Psoas muscle (tissue), 8 donors: Measurements from ENCODE around the gene GRM7. TPM values are rescaled to one million over a fixed set of nuclear protein-coding genes. Genes with fewer than 3 reads are reported as not detected.

Experiments
- ATAC-seq, 4 donors: fragments of 200-7000 bp; cut with Tn5 transposase; one replicate each; pipeline ENCODE4 v1.9.1; 2020; ENCODE audit warnings: moderate library complexity in 3 of 4, mild to moderate bottlenecking in 2 of 4
- DNase-seq, 2 donors: peaks; one replicate each; pipeline ENCODE4 v3.0.0-alpha.2; 2020
- H3K27ac ChIP-seq: fragments of 200-600 bp; one replicate; pipeline ENCODE4 v1.8.0; 2022
- H3K27me3 ChIP-seq, 3 donors: fragments of 200-600 bp in 1 of 3; one replicate each; pipeline versions ENCODE4 v1.6.1 to v1.8.0; 2013 to 2022; ENCODE audit warnings: low read length in 2 of 3, mild to moderate bottlenecking in 2 of 3, moderate library complexity in 1 of 3; ENCODE audit not compliant: insufficient read depth in 3 of 3
- H3K36me3 ChIP-seq, 2 donors: fragments of 200-600 bp in 1 of 2; one replicate each; pipeline versions ENCODE4 v1.6.1 to v1.8.0; 2013 to 2022; ENCODE audit warnings: low read depth in 1 of 2, mild to moderate bottlenecking in 1 of 2, moderate library complexity in 1 of 2; ENCODE audit not compliant: insufficient read depth in 1 of 2
- H3K4me1 ChIP-seq: fragments of 200-600 bp; one replicate; pipeline ENCODE4 v1.8.0; 2022
- H3K4me3 ChIP-seq: fragments of 200-600 bp; one replicate; pipeline ENCODE4 v1.8.0; 2022; ENCODE audit warnings: mild to moderate bottlenecking
- H3K9me3 ChIP-seq: fragments of 200-600 bp; one replicate; pipeline ENCODE4 v1.8.0; 2022
- WGBS, 3 donors: extraction: QIAGEN DNeasy Blood & Tissue Kit; methylation state at CpG; one replicate each; pipeline versions ENCODE4 v1.1.6 to v1.1.7; 2013; 5-methylcytosine and 5-hydroxymethylcytosine counted together
- intact Hi-C, 2 donors: fragments of 100-400 bp; cut with DNase I; formaldehyde crosslinking; loops; one replicate each; pipeline versions ENCODE4 v1.11.0 to v1.14.2; 2022
- polyA plus RNA-seq, 3 donors: library from polyadenylated mRNA; stranded (reverse); fragments of 200-250 nt; gene quantifications; one replicate each; pipeline ENCODE4 v1.2.3, GENCODE V29; 2013
- total RNA-seq, 4 donors: library from RNA; stranded (reverse); fragmentation: NEBNext Ultra II Directional in 2 of 4; extraction: Animal tissue kit (Norgen Biotek cat#: 25700) in 2 of 4; gene quantifications; one replicate each; pipeline versions ENCODE4 v1.2.1 to v1.2.4, GENCODE V29; 2021 to 2023
- TF ChIP-seq, protein P1 (sequence below): fragments of 200-600 bp; IDR thresholded peaks from one replicate; pipeline ENCODE4 v1.8.0; 2022; ENCODE audit warnings: antibody characterized with exemption
- donor health status: healthy with polysubstance abuse.
- donor health status: DM: no; HTN: no; CAD: no; lungs with moderate emphysema.
- donor health status: Bipolar disorder and iron deficiency.
- donor health status: healthy.
- donor health status: DM: yes; HTN: yes; CAD: no.
- donor health status: DM: no; HTN: no; CAD: no.
- donor health status: DM: no; HTN: no; CAD: no.
- donor health status: DM: yes; HTN: yes; CAD: no.

Gene GRM7
- total and polyA plus RNA-seq, 7 donors: 0.01 TPM; not detected in 6

DNA sequence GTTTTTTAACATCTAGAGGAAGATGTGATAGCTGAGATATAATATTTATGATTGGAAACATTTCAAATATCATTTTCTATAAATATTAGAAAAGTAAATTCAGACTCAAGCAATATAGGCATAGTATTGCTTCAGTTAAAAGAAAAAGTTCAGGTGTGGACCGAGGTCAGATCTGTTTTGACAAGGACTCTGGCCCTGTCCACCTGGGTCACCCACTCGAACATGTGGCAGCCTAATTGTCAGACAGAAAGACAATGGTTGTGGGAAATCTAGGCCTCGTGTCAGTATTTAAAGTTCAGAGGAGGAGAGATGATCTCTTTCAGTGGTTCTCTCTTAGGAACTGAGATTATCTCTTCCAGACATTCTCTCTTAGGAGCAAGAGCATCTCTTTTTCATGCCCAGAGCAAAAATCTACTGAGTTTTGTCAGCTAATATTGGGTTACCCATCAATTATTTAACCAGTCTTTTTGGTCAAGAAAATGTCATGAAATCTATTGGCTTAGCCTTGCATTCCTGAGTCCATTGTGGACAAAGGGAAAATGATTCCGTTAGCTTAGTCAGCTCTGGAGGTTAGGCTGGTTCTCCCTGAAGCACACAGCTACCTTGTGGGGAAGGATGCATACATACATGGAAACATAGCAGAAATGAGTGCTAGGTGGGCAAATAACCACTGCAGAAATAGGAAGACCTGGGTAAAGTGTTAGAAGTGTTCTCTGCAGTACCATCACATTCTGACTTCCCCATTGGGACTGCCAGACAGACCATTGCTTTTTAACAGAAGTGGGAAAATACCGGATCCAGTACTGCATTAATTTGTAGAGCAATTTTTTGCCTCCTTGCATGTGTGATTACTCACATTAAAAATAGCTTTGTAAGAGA, 343.3 kb downstream of the GRM7 start:
- no peaks in the 10 kb centered on the region for H3K9me3 ChIP-seq
- intact Hi-C loops: no loop called here
- H3K27me3 ChIP-seq: no peaks in the 10 kb centered on the region
- no peaks in the 10 kb centered on the region for H3K36me3 ChIP-seq
- no peak for DNase-seq
- TF ChIP-seq, protein P1, sequence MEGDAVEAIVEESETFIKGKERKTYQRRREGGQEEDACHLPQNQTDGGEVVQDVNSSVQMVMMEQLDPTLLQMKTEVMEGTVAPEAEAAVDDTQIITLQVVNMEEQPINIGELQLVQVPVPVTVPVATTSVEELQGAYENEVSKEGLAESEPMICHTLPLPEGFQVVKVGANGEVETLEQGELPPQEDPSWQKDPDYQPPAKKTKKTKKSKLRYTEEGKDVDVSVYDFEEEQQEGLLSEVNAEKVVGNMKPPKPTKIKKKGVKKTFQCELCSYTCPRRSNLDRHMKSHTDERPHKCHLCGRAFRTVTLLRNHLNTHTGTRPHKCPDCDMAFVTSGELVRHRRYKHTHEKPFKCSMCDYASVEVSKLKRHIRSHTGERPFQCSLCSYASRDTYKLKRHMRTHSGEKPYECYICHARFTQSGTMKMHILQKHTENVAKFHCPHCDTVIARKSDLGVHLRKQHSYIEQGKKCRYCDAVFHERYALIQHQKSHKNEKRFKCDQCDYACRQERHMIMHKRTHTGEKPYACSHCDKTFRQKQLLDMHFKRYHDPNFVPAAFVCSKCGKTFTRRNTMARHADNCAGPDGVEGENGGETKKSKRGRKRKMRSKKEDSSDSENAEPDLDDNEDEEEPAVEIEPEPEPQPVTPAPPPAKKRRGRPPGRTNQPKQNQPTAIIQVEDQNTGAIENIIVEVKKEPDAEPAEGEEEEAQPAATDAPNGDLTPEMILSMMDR: no peak
- no peak overlapping the region for H3K4me3 ChIP-seq
- WGBS, 3 donors: 81 to 82% (median 81%) methylated on average over 5 of the region's 5 CpGs
- no peak for ATAC-seq
- H3K4me1 ChIP-seq: no peaks in the 10 kb centered on the region
- no peak overlapping the region for H3K27ac ChIP-seq

DNA sequence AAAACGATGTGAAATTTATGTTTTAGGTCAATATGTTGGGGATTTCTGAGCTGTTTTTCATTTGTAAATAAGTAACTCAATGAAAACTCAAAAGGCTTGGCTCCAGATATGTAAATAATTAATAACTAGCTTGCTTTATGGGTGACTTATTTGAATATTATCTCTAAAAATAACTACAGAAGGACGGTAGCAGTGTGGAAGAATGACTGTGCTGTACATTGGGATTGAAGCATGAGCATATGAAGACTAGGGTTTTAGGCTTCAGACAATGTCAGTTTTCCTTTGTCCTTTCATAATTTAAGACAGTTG, 343.9 kb downstream of the GRM7 start:
- 64 to 71% (median 69%) methylated on average over 2 of the region's 2 CpGs for WGBS, 3 donors
- no peak overlapping the region for H3K4me3 ChIP-seq
- DNase-seq (no peak), ATAC-seq (no peak)
- H3K36me3 ChIP-seq: no peaks in the 10 kb centered on the region
- no peaks in the 10 kb centered on the region for H3K4me1 ChIP-seq
- TF ChIP-seq, protein P1: no peak
- intact Hi-C loops: no loop called here
- no peaks in the 10 kb centered on the region for H3K27me3 ChIP-seq
- no peaks in the 10 kb centered on the region for H3K9me3 ChIP-seq
- H3K27ac ChIP-seq: no peak overlapping the region

DNA sequence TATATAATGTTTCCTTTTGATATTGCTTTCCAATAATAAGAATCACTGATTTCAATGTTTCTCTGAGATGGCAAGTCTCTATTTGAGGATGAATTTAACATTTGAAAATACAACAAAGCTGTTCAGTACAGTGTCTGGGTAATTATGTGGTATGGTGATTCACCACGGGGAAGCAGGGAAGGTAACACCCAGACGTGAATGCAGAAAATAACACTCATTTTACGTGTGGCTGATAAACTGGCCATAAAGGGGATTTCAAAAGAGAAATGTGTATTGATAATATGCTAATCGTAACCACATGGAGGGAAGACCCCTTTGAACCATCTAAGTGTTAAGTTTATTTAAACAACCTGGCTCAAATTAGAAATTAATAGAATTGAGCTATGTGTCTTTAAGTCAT, 344.6 kb downstream of the GRM7 start:
- no peaks in the 10 kb centered on the region for H3K27me3 ChIP-seq

DNA sequence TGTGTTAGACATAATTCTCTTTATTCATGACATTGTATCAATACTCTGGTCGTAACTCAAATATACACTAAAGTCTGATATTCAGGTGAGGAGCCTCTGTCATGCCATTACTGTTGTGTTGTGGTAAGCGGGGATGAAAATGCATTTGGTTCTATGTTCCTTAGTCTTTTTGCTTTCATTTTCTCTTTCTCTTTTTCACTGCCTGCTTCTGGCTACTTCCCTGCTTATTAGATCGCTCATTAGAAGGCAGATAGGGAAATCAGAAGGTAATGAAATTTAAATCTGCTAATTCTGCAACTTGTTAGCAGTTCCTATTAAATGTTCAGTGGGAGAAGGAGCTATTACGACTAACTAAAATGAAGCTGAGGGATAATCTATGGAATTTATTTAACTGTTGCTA, 345.0 kb downstream of the GRM7 start:
- no peaks in the 10 kb centered on the region for H3K4me1 ChIP-seq
- H3K36me3 ChIP-seq: no peaks in the 10 kb centered on the region
- 58 to 72% (median 70%) methylated on average over 4 of the region's 4 CpGs for WGBS, 3 donors
- no peak overlapping the region for H3K4me3 ChIP-seq
- no peaks in the 10 kb centered on the region for H3K9me3 ChIP-seq
- intact Hi-C loops: no loop called here
- H3K27me3 ChIP-seq: no peaks in the 10 kb centered on the region
- H3K27ac ChIP-seq: no peak overlapping the region
- DNase-seq (no peak), ATAC-seq (no peak)
- TF ChIP-seq, protein P1: no peak

More for the DNA sequence above, 344.6 kb downstream of the GRM7 start:
- H3K9me3 ChIP-seq: no peaks in the 10 kb centered on the region
- intact Hi-C loops: no loop called here
- TF ChIP-seq, protein P1: no peak
- H3K36me3 ChIP-seq: no peaks in the 10 kb centered on the region
- H3K4me3 ChIP-seq: no peak overlapping the region
- no peak overlapping the region for H3K27ac ChIP-seq
- DNase-seq: no peak
- 53 to 63% (median 58%) methylated on average over 4 of the region's 4 CpGs for WGBS, 3 donors
- H3K4me1 ChIP-seq: no peaks in the 10 kb centered on the region
- no peak for ATAC-seq

DNA sequence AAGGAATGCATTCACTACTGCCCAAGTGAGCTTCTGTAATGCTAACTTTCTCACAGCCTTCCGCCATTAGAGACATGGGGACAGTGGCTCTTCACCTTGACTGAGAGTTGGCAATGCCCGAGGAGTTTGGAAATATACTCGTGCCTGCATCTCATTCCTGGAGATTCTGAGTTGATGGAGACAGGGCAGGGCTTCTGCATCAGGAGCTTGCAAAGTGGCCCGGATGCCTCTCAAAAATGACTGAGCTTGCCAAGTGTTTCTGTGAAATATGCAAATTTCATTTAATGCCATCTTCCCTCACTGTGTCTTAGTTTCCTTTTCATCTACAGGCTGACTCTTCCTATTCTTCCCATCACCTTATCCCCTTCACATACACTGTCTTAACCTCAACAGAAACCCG, 346.2 kb downstream of the GRM7 start:
- intact Hi-C loops: no loop called here
- H3K9me3 ChIP-seq: no peaks in the 10 kb centered on the region
- no peak overlapping the region for H3K4me3 ChIP-seq
- H3K36me3 ChIP-seq: no peaks in the 10 kb centered on the region
- ATAC-seq (no peak), DNase-seq (no peak)
- no peaks in the 10 kb centered on the region for H3K4me1 ChIP-seq
- TF ChIP-seq, protein P1: no peak
- H3K27ac ChIP-seq: no peak overlapping the region
- WGBS, 3 donors: 82 to 90% (median 87%) methylated on average over 5 of the region's 5 CpGs
- no peaks in the 10 kb centered on the region for H3K27me3 ChIP-seq
